CD4-positive, alpha-beta T cell treated with Interleukin-2 at 100 ng/mL for 4 hours (primary cell): Measurements from ENCODE around the gene ITPR2.
A peak's percentile ranks its signal among the peaks of the same experiment; 100 is the strongest.
"Not testable (repeated sequence)": the region's sequence is repeated elsewhere in the genome, so short reads cannot be mapped to it uniquely, and the experiment has no call there.

Experiments used
- DNase-seq: peaks from one replicate; pipeline ENCODE4 v3.0.0-alpha.2; 2020; ENCODE audit warnings: low spot score

Gene ITPR2

DNA sequence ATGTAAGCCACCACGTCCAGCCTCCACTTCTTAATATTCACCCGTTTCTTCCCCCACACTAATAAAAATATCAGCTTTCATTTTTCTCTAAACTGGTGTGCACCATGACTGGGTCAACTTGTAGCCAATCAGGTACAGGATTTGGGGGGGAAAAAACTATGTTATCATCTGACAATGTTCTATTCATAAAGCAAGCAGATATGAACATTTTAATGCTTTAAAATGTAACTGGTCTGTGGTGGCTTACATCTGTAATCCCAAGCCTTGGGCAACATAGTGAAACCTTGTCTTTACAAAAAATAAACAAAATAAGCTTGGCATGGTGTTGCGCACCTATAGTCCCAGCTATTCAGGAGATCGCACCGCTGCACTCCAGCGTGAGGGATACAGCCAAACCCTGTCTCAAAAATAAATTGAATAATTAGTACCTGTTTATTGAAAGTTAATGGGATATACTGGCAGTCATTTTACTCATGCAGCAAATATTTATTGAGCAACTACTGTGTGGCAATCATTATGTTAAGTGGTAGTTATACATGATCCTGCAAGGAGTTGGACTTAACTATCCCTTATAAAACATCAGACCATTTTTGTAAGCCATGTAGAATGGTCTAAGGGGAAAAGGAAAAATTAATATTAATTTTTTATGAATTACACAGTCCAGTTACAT lies 15.3 kb upstream of the ITPR2 start:
- no peak for DNase-seq

DNA sequence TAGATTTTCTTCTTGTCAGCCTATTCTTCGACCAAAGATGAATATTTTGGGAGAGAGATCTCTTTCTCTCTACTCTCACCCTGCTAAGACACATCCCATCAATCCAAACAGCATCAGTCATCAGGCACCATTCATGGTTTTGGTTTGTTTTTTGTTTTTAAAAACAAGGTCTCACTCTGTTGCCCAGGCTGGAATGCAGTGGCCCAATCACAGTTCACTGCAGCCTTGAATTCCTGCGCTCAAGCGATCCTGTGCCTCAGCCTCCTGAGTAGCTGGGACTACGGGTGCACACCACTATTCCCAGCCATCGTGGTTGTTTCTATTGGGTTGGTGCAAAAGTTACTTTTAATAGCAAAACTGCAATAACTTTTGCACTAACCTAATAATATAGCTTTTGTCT lies 14.4 kb upstream of the ITPR2 start:
- DNase-seq, result no peak

DNA sequence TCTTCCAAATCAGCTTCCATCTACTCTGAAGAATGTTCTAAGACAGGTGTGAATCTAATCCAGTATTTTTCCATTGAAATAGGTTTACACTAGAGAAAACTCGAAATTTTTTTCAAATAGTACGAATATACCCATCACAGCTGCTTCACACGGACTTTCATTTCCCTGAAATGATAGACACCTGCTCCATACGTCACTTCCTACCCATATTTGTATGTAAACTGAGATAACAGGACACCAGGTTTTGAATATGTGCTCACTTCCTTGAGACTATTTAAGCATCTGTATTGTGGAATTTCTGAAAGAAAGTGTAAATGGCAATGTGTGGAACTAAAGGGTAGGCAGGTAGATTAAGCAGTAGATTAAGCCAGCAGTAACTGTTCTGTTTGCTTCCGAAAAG lies 13.4 kb upstream of the ITPR2 start:
- no peak for DNase-seq

DNA sequence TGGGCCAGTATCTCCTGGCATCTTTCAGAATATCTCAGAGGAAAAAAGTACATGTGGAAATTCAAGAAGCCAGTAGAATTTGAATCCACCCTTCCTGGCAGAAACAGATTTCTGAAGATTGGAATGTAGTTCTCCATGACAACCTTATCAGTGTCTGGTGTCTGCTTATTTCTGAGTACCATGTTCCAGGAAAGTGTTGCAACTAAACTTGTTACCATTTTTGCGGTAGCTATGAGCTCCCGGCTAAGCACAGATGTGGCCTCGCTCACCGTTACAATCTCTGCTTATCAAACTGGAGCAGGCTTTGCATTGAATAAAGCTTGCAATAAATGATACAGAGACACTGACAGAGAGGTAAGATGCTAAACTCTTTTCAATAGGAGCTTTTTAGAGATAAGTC lies 13.0 kb upstream of the ITPR2 start:
- no peak for DNase-seq

DNA sequence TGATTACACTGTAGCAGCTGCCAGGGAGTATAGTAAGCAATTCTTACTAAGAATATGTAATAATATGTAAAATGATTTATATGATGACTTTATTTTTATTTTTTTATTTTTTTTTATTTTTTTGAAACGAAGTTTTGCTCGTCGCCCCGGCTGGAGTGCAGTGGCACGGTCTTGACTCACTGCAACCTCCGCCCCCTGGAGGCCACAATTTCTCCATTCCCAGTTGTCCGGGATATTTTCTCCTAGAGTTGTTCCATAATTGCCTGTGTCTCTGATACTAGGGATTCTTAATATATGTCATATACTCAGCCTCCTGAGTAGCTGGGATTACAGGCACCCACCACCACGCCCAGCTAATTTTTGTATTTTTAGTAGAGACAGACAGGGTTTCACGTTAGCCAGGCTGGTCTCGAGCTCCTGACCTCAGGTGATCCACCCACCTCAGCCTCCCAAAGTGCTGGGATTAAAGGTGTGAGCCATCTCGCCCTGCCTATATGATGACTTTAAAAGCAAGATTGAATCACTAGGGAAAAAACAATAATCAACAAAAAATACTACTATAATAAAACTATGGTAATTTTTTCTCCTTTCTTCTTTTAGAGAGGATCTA lies 12.2 kb upstream of the ITPR2 start:
- DNase-seq, result no peak

DNA sequence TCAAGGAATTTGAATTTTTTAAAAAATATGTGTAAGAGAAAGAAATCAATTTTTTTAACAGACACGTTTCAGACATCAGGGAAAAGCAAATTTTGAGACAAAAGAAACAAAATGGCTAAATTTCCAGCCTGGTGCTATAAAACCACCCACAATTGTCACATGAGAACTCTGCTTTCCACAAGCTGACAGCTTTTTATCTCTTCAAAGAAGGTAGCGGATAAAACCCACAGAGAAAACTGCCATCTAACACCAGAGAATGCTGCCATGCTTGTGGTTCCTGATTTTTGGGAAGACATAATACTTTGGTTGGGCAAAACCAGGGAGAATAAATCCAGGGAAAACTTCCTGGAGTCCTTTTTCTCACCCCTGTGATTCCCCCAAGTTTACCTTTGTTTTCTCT lies 10.3 kb upstream of the ITPR2 start:
- no peak for DNase-seq

DNA sequence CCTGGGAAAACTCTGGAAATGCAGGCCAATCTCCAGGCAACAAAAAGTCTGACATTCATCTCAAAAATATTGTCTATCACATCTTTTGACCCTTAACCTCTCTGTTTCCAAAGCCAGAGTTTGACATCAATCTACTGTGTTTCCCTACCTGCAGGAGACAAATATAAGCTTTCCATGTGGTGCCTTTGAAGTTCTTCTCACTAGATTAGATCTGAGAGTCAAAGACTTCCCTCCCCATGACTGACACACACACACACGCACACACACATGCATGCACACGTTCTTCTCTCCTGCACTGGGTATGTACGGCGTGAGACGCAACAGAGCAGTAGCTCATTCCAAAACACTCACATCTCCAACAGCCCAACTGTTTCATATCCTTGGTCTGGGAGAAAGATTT lies 8.1 kb upstream of the ITPR2 start:
- DNase-seq, result no peak

DNA sequence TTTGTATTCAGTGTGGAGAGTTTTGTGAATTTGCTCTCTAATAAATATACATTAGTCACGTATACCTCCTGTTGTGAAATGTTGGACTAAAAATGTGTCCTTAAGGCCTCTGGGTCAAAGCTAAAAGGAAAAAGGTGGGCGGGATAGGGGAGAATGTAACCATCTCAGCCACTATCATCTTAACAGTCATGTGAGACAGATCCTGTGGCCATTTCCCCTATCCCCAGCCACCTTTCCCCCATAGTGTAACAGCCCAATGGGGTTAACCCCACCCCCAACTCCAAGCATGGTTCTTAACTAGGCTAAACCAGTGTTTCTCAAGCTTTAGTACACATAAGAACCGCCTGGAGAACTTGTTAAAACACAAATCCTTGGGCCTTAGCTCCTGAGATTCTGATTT lies 6.5 kb upstream of the ITPR2 start:
- no peak for DNase-seq

DNA sequence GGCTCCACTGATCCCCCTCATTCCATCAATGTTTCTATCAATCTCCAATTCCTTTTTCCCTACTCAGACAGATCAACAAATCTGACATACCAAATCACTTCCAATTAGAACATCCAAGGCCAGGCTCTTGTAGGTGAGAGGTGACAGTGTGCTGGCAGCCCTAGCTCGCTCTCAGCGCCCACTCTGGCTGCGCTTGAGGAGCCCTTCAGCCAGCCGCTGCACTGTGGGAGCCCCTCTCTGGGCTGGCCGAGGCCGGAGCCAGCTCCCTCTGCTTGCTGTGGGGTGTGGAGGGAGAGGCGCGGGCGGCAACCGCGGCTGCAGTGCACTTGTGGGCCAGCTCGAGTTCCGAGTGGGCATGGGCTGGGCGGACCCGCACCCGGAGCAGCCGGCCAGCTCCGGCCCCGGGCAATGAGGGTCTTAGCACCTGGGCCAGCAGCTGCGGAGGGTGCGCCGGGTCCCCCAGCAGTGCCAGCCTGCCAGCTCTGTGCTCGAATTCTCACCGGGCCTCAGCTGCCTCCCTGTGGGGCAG lies 6.0 kb upstream of the ITPR2 start:
- DNase-seq, result no peak

DNA sequence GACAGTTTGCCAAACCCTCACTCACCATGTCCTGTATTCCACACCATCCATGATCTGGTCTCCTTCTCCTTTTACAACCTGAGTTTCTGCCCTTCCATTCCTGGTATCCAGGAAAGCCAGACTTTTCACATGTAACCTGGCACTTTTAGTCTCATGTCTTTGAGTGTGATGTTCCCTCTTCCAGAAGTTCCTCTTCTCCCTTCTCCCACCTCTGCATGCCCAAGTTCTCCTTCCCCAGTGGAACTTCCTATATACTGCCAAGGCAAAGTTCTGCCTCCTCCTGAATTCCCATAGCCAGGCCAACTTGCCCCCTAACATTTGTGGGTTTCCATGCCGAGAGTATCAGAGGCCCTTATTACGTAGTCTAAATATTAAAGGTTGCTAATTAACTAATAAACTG lies 3.2 kb upstream of the ITPR2 start:
- DNase-seq, result no peak

DNA sequence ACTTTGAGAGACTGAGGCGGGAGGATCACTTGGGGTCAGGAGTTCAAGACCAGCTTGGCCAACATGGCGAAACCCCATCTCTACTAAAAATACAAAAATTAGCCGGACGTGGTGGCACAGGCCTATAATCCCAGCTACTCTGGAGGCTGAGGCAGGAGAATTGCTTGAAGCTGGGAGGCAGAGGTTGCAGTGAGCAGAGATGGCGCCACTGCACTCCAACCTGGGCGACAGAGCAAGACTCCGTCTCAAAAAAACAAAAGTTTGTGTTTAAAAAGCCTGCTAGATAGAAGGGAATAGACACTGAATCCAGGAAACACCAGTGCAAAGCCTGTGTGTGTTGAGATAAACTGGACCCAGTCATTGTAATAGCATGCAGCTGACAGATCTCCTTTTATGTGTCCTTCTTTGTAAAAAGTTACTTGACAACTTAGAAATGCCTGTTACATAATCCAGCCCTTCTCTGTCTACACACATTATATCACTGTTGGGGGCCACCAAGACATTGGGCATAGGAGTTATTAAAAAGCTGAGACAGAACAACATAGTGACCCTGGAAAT lies 1.6 kb upstream of the ITPR2 start:
- DNase-seq, result not testable (repeated sequence)

DNA sequence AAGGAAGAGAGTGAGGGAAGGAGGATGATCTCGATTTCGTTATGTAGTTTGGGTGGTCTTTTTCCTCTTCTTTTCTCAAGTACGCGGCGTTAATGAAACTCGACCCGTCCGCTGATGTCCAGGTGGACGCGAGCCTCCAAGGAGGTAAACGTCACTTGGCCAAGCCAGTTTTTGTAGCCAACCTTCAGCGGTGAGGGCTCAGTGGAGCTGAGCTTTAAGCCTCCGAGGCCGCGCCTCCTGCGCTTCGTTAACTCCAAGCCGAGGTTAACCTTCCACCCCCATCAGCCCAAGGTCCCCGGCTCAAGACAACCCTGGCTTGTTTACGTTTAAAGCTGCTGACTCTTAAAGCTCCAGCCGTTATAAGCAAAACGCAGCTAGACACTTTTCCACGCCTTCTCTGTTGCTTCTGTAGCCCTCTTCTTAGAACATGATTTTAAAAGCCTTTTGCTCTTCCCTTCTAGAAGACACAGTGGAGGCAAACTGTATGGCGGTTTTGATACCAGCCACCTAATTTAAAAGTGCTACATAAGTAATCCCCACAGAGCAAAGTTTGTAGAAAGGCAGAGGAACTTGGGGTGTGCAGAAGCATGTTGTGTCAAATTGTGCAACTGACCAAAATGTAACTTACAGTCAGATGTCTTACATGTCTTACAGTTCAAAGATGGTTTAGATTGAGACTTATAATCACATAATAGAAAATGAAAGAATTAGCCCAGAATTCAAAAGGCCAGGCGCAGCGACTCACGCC lies 923 bp upstream of the ITPR2 start:
- DNase-seq, result peak; percentile 37

DNA sequence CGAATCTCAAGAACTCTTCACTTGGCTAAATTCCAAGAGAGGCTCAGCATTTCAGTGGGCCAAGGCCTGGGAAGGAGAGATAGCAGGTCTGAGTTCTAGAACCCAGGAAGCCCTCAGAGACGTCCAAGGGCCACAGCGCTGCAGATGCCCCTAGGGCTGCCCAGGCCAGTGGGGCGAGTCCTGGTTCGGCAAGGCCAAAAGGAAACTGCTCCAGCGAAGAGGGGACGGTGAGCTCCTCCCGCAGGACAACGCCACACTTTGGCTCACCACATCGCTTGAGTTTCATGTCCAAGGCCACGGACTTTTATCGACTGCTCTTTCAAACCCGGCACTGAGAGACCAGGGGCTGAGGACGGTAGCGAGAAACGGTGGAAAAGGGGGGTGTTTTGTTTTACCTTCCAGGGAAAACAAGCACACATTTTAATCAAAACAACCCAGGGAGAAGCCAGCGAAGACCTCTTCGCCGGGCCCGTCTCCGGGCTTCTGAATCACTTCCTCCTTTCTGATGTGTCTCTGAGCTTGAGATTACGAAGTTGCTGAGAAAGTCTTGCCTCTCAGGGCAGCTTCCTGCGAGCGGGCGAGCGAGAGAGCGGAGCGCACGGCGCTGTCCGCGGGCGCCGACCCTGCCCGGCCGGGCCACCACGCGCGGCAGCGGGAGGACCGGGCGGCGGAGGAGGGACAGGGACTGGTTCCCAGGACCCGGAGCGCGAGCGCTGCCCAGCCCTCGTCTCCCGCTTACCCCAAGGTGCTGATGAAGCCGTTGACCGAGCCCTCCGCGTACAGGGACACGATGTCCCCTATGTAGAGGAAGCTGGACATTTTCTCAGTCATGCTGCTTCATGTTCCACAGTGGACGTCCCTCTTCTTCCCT lies 808 bp downstream of the ITPR2 start:
- DNase-seq, result peak; percentile 73

DNA sequence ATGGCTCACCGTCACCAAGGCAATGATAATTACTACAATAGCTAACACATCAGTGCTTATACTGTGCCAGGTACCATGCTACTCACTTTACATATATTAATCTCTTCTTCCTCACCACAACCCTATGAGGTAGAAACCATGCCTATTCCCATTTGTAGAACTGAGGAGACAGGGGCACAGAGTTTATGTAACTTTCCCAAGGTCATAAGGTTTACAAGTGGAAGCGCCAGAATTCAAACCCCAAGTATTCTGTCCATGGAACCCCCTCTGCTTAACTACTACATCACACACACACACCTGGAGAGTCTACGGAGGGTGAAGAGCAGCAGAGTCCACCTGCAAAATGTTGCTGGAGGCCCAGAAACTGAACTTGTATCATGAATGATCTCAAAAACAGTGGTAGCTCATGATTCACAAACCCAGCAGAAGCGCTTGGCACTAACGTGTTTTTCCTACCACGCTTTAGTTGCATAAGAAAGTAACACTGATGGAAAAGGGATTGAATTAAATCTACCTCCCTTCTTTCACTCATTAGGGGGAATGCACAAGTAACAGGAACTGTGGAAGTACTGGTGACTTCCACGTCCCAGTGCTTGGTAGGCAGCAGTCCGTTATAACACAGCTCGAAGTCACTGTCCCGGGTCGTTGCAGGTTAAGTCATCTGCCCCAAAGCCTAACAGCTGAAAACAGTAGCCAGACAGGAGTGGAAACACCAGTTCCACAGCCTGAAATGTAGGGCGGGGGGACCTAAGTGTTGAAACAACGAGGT lies 2.0 kb downstream of the ITPR2 start:
- no peak for DNase-seq

DNA sequence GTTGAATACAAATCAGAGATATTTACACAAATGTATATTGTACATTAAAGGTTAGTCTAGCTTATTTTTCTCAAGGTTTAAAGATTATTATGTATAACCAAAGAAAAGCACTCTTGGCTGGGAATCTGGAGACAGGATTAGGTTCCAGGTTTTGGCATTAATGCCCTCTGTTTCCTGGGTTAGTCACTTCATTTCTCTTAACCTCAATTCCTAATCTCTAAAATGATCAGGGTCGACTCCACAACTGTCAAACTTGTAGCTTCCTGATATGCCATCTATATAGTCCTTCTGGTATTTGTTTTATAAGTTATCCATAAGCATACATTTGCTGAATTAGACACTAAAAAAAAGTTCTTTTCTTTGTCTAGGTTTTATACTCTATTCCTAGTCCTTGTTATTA lies 2.6 kb downstream of the ITPR2 start:
- no peak for DNase-seq

DNA sequence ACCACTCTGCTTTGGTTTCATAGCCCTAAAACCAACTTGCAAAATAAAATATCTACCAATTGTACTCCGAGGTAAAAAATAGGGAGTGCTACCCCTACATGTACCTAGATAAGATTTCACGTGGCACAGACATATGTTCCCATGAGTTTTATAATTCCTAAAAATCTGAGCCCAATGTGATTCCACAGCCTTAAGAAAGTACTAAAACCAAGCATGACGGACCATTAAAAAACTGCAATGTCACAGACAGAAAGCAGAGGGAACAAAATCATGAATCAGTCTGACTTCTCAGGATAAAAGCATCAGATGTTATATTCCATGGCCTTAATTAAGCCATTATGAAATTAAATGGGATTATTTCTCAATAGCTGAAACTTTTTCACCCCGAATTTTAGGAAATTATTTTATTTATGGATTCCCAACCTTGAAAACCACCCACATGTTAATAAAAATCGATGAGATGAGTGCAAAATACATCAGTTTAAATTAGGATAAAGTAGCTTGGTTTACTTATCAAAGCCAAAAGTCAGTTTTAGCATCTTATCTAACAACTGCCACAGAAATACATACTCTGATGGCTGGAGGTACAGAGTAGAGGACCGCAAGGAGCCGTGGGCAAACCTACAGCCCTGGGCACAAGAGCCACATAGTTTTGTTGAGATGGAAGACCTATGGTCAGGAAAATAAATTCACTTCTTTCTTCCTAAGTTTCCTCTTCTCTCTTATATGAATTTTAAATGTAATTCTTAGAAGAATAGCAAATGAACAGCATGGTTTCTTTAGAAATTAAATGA lies 4.5 kb downstream of the ITPR2 start:
- no peak for DNase-seq

DNA sequence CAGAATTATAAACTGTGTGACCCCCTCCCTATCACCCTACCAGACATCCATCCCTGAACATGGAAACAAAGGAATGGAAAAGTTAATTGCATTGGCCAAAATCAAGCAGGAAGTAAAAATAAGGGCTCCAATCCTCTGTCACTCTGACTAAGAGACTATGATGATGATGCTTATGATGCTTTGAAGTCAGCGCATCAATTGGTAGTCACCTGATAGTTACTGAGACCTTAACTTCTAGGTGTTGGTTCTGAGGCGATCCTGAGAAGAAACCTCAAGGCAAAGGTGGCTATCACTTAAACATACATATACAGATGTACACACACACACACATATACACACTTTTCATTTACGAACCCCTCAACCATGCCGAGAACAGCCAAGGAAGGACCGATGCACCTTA lies 6.6 kb downstream of the ITPR2 start:
- DNase-seq, result no peak

DNA sequence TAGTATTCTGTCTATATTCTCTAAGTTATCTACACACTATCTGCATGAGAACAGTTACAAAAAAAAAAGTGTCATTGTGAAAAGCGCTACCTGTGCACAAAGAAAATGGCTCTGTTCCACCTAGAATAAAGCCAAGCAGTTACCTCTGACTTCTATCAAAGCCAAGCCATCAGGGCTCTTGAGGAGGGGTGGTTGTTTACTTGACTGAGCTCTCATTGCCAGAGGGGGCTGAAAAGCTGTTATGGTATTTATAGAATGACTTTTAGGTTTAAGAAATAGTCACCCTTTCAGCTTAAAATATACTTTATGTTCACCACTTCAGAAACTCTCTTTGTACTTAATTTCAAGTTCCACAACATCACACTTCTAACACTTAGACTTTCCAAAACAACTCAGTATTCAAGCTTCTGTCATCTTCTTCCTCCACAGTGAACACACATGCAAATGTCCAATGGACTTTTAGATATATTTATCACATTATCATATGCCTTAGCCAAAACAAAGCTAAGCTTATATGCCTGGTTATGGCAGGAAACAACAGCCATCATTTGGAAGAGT lies 7.5 kb downstream of the ITPR2 start:
- DNase-seq, result no peak

DNA sequence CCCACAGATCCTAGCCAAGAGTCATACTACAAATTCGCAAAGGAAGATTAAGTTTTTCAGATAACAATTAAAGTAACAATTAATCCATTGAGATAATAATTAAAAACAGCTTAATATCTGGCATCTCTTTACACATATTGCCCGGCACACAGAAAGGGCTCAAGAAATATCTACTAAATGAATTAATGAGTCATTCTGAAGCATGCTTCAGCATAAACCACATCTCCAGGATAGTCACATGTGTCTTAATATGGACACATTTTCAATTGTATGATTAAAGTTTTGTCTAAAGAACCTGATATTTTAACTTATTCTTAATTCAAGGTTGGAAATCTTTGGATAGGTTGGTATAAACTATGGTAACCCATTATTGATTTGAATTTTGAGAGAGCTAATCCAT lies 9.6 kb downstream of the ITPR2 start:
- DNase-seq, result no peak

DNA sequence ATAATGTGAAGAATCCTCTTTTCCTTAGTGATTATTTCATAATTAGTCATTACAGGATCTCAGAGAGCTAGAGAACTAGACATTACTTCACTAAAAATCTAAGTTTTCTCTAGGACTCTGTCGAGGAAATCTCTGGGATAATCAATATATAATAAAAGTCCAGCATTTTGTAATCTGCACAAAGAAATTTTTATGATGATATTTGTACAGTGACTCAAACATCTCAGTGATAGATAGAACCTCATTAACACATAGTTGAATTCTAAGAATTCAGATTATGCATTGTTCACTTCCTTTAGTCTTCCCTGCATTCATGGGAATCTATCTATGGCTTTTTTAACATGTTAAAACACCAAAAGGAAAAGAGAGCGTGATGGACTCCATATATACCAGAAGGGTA lies 11.0 kb downstream of the ITPR2 start:
- no peak for DNase-seq
